SK-N-SH treated with all-trans-retinoic acid at 6 μM for 48 hours (cell line): ENCODE results near the gene PTPRN2.
"Not testable (repeated sequence)": the region's sequence is repeated elsewhere in the genome, so short reads cannot be mapped to it uniquely, and the experiment has no call there.

Experiments
- ATAC-seq: fragments of 200-7000 bp; cut with Tn5 transposase; 3 replicates; pipeline ENCODE4 v1.9.1; 2020; ENCODE audit warnings: mild to moderate bottlenecking, moderate library complexity
- ARNTL ChIP-seq: fragments of 450-650 bp; formaldehyde crosslinking; IDR thresholded peaks from 2 replicates; pipeline ENCODE4 v1.5.0; 2020; ENCODE audit warnings: low read depth, mild to moderate bottlenecking, moderate library complexity, borderline replicate concordance
- GLIS3 ChIP-seq: fragments of 250-450 bp; sonication (Bioruptor Pico); IDR thresholded peaks from 2 replicates; pipeline ENCODE4 v1.5.0; 2020; ENCODE audit warnings: mild to moderate bottlenecking, moderate library complexity
- ISL1 ChIP-seq: fragments of 250-450 bp; sonication (Bioruptor Pico); IDR thresholded peaks from 2 replicates; pipeline ENCODE4 v2.1.2; 2022; ENCODE audit warnings: mild to moderate bottlenecking, moderate library complexity
- OSR1 ChIP-seq: fragments of 250-450 bp; sonication (Bioruptor Pico); IDR thresholded peaks from 2 replicates; pipeline ENCODE4 v1.8.0; 2022; ENCODE audit warnings: moderate library complexity, mild to moderate bottlenecking, inconsistent platforms
- PATZ1 ChIP-seq: fragments of 250-450 bp; sonication (Bioruptor Pico); IDR thresholded peaks from 2 replicates; pipeline ENCODE4 v1.8.0; 2020; ENCODE audit warnings: mild to moderate bottlenecking, moderate library complexity, borderline replicate concordance
- PPARA ChIP-seq: fragments of 250-450 bp; sonication (Bioruptor Pico); IDR thresholded peaks from 2 replicates; pipeline ENCODE4 v1.5.0; 2020; ENCODE audit warnings: mild to moderate bottlenecking, borderline replicate concordance
- RARB ChIP-seq: fragments of 250-450 bp; sonication (Bioruptor Pico); IDR thresholded peaks from 2 replicates; pipeline ENCODE4 v1.8.0; 2021; ENCODE audit warnings: mild to moderate bottlenecking, moderate library complexity
- SNAI2 ChIP-seq: fragments of 250-450 bp; sonication (Bioruptor Pico); IDR thresholded peaks from 2 replicates; pipeline ENCODE4 v1.5.0; 2020; ENCODE audit warnings: mild to moderate bottlenecking, moderate library complexity
- TCF4 ChIP-seq: fragments of 250-450 bp; sonication (Bioruptor Pico); IDR thresholded peaks from 2 replicates; pipeline ENCODE4 v1.8.0; 2021; ENCODE audit warnings: mild to moderate bottlenecking, moderate library complexity, borderline replicate concordance
- TOX ChIP-seq: fragments of 250-450 bp; sonication (Bioruptor Pico); IDR thresholded peaks from 2 replicates; pipeline ENCODE4 v1.8.0; 2021; ENCODE audit warnings: mild to moderate bottlenecking, moderate library complexity, borderline replicate concordance
- TSHZ2 ChIP-seq: fragments of 250-450 bp; sonication (Bioruptor Pico); IDR thresholded peaks from 2 replicates; pipeline ENCODE4 v1.5.0; 2020; ENCODE audit warnings: mild to moderate bottlenecking, moderate library complexity
- ZFP30 ChIP-seq: fragments of 450-650 bp; formaldehyde crosslinking; IDR thresholded peaks from 2 replicates; pipeline ENCODE4 v1.5.0; 2022; ENCODE audit warnings: mild to moderate bottlenecking, moderate library complexity
- ZNF565 ChIP-seq: fragments of 450-650 bp; formaldehyde crosslinking; conservative IDR thresholded peaks from 2 replicates; pipeline ENCODE4 v1.5.0; 2020; ENCODE audit warnings: low read depth, mild to moderate bottlenecking, moderate library complexity
- ZNF70 ChIP-seq: fragments of 450-650 bp; formaldehyde crosslinking; IDR thresholded peaks from 2 replicates; pipeline ENCODE4 v1.5.0; 2020; ENCODE audit warnings: mild to moderate bottlenecking, moderate library complexity
- TF ChIP-seq, protein P1 (sequence below): fragments of 250-450 bp; sonication (Bioruptor Pico); IDR thresholded peaks from 2 replicates; pipeline ENCODE4 v1.5.1; 2021; ENCODE audit warnings: mild to moderate bottlenecking, moderate library complexity
- TF ChIP-seq, protein P2 (sequence below): fragments of 250-450 bp; sonication (Bioruptor Pico); IDR thresholded peaks from 2 replicates; pipeline ENCODE4 v1.5.1; 2020; ENCODE audit warnings: low read depth, mild to moderate bottlenecking, moderate library complexity
- TF ChIP-seq, protein P3 (sequence below): fragments of 250-450 bp; sonication (Bioruptor Pico); IDR thresholded peaks from 2 replicates; pipeline ENCODE4 v1.8.0; 2021; ENCODE audit warnings: low read depth, mild to moderate bottlenecking, moderate library complexity, borderline replicate concordance

Gene PTPRN2

GRCh38 chr7:158150234-158150633, 437.4 kb downstream of the PTPRN2 start:
- ATAC-seq = no peak
- TF ChIP-seq ZNF70 (CRISPR knock-in tag) = no peak

DNA sequence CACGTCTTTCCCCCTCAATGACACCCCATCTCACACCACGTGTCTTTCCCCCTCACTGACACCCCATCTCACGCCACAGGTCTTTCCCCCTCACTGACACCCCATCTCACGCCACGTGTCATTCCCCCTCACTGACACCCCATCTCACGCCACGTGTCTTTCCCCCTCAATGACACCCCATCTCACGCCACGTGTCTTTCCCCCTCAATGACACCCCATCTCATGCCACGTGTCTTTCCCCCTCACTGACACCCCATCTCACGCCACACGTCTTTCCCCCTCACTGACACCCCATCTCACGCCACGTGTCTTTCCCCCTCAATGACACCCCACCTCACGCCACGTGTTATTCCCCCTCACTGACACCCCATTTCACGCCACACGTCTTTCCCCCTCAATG, 440.2 kb downstream of the PTPRN2 start:
- not testable (repeated sequence) for ATAC-seq

GRCh38 chr7:158145370-158145769, 442.3 kb downstream of the PTPRN2 start:
- no peak for TF ChIP-seq ZNF565
- TF ChIP-seq, protein P1, sequence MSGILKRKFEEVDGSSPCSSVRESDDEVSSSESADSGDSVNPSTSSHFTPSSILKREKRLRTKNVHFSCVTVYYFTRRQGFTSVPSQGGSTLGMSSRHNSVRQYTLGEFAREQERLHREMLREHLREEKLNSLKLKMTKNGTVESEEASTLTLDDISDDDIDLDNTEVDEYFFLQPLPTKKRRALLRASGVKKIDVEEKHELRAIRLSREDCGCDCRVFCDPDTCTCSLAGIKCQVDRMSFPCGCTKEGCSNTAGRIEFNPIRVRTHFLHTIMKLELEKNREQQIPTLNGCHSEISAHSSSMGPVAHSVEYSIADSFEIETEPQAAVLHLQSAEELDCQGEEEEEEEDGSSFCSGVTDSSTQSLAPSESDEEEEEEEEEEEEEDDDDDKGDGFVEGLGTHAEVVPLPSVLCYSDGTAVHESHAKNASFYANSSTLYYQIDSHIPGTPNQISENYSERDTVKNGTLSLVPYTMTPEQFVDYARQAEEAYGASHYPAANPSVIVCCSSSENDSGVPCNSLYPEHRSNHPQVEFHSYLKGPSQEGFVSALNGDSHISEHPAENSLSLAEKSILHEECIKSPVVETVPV (CRISPR knock-in tag) = no peak
- TF ChIP-seq TSHZ2 (CRISPR knock-in tag) = no peak
- no peak for TF ChIP-seq ZNF70 (CRISPR knock-in tag)
- no peak for TF ChIP-seq PPARA (CRISPR knock-in tag)
- TF ChIP-seq TOX (CRISPR knock-in tag) = no peak
- TF ChIP-seq, protein P2, sequence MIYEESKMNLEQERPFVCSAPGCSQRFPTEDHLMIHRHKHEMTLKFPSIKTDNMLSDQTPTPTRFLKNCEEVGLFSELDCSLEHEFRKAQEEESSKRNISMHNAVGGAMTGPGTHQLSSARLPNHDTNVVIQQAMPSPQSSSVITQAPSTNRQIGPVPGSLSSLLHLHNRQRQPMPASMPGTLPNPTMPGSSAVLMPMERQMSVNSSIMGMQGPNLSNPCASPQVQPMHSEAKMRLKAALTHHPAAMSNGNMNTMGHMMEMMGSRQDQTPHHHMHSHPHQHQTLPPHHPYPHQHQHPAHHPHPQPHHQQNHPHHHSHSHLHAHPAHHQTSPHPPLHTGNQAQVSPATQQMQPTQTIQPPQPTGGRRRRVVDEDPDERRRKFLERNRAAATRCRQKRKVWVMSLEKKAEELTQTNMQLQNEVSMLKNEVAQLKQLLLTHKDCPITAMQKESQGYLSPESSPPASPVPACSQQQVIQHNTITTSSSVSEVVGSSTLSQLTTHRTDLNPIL (CRISPR knock-in tag) = no peak
- TF ChIP-seq PATZ1 (CRISPR knock-in tag) = no peak
- no peak for TF ChIP-seq GLIS3 (CRISPR knock-in tag)
- TF ChIP-seq, protein P3, sequence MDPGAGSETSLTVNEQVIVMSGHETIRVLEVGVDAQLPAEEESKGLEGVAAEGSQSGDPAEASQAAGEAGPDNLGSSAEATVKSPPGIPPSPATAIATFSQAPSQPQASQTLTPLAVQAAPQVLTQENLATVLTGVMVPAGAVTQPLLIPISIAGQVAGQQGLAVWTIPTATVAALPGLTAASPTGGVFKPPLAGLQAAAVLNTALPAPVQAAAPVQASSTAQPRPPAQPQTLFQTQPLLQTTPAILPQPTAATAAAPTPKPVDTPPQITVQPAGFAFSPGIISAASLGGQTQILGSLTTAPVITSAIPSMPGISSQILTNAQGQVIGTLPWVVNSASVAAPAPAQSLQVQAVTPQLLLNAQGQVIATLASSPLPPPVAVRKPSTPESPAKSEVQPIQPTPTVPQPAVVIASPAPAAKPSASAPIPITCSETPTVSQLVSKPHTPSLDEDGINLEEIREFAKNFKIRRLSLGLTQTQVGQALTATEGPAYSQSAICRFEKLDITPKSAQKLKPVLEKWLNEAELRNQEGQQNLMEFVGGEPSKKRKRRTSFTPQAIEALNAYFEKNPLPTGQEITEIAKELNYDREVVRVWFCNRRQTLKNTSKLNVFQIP (CRISPR knock-in tag) = no peak
- no peak for TF ChIP-seq RARB (CRISPR knock-in tag)
- TF ChIP-seq OSR1 (CRISPR knock-in tag) = no peak
- no peak for TF ChIP-seq SNAI2 (CRISPR knock-in tag)
- no peak for TF ChIP-seq ISL1
- TF ChIP-seq TCF4 = no peak
- no peak for ATAC-seq

GRCh38 chr7:158143196-158144120, 444.2 kb downstream of the PTPRN2 start:
- ATAC-seq = no peak
- TF ChIP-seq, protein P2 (CRISPR knock-in tag) = no peak
- no peak for TF ChIP-seq ZNF70 (CRISPR knock-in tag)
- no peak for TF ChIP-seq ARNTL
- no peak for TF ChIP-seq PPARA (CRISPR knock-in tag)
- TF ChIP-seq OSR1 (CRISPR knock-in tag) = no peak
- no peak for TF ChIP-seq TCF4
- TF ChIP-seq PATZ1 (CRISPR knock-in tag) = no peak
- no peak for TF ChIP-seq ISL1
- TF ChIP-seq, protein P3 (CRISPR knock-in tag) = no peak
- TF ChIP-seq RARB (CRISPR knock-in tag) = no peak
- no peak for TF ChIP-seq GLIS3 (CRISPR knock-in tag)
- TF ChIP-seq ZFP30 (CRISPR knock-in tag) = no peak
